AG09319 (cell line): ENCODE results near the gene TMEM120A.

Experiments used
- DNase-seq: peaks from one replicate; pipeline ENCODE4 v3.0.0-alpha.2; 2010; ENCODE audit warnings: low read depth; ENCODE audit errors: extremely low read depth
- CTCF ChIP-seq: IDR thresholded peaks from 2 replicates; pipeline ENCODE4 v1.5.1; 2011; ENCODE audit warnings: low read depth, mild to moderate bottlenecking, inconsistent platforms, low read length, moderate library complexity

The TMEM120A gene

GRCh38 chr7:75950111-75950681 lies 44.2 kb downstream of the TMEM120A start:
- no peak for DNase-seq
- no peak for TF ChIP-seq CTCF

DNA sequence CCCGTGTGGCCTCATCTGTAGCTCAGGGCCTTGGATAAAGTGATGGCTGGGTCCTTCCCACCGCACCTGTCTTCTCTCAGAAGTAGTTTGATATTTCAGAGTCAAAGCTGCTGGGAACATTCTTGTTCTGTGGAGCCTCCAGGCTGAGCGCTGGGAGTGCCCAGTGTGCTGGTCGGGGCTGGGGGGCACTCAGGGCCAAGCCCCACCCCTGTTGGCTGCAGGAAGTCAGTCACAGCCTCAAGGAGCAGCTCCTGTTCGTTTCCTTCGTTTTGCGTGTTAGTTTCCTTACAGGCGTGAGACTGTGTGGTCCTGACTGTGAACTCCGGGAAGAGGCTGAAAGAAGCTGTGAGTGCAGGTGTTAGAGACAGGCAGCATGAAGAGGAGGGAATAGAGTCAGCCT lies 46.2 kb downstream of the TMEM120A start:
- TF ChIP-seq CTCF: no peak
- DNase-seq: no peak

DNA sequence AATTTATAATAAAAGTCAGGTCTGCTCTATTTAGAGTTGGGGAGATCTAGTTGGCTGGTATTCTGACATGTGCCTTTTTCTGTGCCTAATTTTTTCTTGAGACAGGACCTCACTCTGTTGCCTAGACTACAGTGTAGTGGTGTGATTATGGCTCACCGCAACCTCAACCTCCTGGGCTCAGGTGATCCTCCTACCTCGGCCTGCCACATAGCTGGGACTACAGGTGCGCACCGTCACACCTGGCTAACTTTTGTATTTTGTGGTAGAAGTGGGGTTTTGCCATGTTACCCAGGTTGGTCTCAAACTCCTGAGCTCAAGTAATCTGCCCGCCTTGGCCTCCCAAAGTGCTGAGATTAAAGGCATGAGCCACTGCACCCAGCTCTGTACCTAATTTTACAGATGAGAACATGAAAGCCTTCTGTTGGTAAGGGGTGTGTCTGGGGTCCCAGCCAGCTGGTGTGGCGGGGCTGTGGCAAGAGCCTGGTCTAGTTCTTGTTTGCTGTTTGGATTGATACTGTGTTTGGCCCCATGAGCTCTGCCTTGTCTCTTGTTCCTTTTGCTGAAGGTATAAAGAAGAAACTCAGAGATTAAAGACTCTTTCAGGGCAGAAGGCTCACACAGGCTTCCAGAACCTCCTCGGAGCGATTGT lies 48.1 kb downstream of the TMEM120A start:
- DNase-seq: no peak
- TF ChIP-seq CTCF: no peak

GRCh38 chr7:75945297-75946168 lies 48.9 kb downstream of the TMEM120A start:
- no peak for TF ChIP-seq CTCF
- DNase-seq: no peak

GRCh38 chr7:75944507-75944906 lies 49.9 kb downstream of the TMEM120A start:
- no peak for DNase-seq
- no peak for TF ChIP-seq CTCF

- DNase-seq: no peak
- no peak for TF ChIP-seq CTCF
Measured at GRCh38 chr7:75943864-75944263, 50.5 kb downstream of the TMEM120A start.

DNA sequence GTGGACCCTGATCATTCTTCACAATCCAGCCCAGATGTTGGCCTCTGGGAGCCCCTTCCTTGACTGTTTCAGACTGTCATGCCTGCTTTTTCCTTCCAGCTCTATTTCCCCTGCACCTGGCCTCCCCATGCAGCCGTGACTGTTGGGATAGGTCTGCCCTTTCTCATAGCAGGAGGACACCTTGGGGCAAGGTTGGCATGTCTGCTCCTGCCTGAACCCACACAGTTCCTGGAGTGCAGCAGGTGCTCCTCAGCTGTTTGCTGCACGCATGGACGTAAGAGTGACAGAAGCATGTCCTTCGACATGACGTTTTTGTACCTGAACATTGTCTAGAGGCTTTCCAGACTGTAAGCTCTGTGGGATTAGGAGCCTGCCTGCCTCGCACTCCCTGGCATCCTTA lies 55.5 kb downstream of the TMEM120A start:
- no peak for DNase-seq
- no peak for TF ChIP-seq CTCF
